Colon (tissue), 2 donors: ENCODE results near the gene STK26.

Experiments
- FAIRE-seq: peaks from 2 replicates; lab custom pipeline; 2012; peaks lifted over from hg19 to GRCh38; lab: Jason Lieb, UNC
- donor health status: control.
- donor health status: control.

Gene STK26

DNA sequence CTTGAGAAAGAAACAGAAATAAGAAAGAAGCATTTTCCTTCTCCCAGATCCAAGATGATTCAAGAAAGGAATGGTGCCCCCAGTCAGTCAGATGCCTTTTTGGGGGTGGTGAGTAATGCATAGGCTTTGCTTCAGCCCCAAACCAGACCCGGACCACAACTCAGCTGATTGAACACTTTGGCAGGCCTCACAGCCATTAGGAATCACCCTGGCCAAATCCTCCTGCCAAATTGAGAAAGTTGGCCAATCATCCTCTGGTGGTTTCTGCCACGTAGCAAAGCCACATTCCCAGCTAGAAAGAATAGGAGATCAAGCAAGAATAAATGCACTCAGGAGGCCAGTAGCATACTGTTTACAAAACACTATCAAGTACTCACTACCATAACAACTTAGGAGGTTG is 71.1 kb downstream of the STK26 start:
- FAIRE-seq: no peak

DNA sequence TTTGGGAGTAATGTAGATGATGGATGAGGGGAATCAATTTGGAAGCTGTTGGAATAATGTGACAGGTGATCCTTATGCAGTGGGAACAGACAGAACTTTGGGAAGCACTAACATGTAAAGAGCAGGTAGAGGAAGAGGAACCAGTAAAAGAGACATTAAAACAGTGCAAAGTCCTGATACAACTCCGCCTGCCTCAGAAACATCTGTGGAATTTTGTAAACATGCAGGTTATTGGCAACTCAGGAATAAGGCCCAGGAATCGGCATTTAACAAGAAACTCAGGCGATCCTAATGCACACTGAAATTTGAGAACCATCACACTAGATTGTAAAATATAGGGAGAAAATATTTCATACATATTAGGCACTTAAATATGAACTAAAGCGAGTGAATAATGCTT is 75.6 kb downstream of the STK26 start:
- FAIRE-seq: peak; percentile 91

DNA sequence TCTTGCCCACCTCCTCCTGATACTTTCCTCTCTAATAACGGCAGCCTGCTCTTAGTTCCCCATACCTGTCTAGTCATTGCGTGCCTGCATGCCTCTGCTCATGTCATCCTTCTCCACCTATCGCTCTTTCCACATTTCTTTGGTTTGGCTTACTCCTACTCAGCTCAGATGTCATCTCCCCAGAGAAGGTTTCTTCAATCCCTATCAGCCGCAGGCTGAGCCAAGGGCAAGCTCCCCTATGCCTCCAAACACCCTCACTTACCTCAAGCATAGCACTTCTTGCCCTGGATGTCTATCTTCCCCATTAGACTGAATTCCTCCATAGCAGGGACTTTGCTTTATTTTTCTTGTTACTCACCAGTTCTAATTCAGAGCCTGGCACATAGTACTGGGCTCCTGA is 78.1 kb downstream of the STK26 start:
- FAIRE-seq: no peak

DNA sequence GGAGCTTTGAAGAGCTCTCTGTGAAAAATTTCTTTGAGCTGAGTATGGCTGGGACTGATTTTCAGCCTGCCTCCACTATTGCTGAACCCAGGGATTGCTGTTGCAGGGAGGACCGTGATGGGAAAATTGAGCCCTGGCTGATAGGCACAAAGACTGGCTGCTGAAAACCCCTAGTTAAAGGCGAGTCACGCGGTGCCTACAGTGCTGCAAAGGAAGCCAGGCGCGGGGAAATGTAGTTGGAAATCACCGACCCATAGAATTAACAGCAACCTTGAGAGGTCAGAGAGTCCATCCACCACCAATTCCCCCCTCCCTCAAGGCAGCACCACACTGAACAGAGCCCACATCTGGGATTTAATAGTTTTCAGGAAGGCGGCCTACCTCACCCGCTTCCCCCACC is 78.7 kb downstream of the STK26 start:
- no peak for FAIRE-seq

DNA sequence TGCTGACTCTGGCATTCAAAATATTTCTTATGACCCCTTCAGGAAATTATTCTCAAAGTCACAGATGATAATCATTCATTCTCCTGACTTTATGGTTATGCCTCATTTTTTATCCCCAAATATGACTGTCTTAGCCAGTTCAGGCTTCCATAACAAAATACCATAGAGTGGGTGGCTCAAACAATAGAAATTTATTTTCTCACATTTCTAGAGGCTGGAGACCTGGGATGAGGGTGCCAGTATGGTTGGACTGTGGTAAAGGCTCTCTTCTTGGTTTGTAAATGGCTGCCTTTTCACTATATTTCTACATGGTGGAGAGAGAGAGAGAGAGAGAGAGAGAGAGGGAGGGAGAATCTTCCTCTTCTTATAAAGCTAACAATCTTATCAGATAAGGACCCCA is 84.2 kb downstream of the STK26 start:
- no peak for FAIRE-seq

DNA sequence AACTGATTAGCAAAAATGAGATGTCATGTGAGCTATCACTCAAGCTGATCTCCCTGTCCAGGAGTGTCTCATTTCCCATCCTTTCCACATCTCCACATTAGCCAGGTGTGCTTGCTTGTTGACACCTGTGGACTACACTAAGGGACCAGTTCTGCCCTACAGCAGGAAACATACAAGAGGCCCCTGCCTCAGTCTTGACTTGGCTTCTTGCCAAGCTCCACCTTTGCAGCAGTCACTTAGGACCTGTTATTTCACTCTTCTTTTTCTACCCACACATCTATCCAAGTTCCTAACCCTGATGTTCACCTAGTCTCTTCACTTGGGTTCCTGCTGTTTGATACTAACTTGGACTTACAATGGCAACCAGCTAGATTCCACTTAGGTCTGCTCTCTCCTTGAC is 91.5 kb downstream of the STK26 start:
- no peak for FAIRE-seq

DNA sequence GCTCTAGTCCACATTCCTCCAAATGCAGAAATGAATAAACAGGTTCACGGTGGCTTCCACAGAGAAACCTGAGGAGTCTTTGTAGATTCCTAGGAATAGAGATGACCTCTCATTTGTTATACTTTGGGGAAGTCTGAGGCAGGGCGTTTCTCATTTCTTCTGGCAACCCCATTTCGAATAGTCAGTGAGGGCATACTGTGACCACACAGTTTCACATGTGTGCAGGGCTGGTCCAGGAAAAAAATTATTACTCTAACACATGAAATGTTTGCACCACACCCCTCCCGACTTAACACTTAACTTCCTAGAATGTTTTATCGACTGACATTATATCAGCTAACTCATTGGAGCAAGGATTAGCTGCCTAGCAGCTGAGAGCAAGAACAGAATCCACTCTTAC is 92.7 kb downstream of the STK26 start:
- FAIRE-seq: no peak

DNA sequence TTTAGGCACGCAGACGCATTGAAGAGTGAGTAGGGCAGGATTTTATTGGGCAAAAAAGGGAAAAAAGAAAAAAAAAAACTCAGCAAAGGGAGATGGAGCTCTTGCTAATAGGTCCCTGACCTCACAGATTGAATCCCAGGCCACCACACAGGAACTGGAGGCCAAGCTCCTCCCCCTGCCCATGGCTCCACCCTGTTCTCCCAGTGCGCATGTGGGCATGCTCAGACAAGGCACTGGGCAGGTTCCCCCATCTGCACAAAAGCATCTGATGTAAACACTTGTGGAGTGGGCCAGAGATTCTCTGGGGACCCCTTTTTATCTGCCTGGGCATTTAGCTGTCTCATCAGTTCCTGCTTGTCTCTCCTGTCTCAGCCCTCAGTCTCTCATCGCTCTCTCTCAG is 95.3 kb downstream of the STK26 start:
- no peak for FAIRE-seq

DNA sequence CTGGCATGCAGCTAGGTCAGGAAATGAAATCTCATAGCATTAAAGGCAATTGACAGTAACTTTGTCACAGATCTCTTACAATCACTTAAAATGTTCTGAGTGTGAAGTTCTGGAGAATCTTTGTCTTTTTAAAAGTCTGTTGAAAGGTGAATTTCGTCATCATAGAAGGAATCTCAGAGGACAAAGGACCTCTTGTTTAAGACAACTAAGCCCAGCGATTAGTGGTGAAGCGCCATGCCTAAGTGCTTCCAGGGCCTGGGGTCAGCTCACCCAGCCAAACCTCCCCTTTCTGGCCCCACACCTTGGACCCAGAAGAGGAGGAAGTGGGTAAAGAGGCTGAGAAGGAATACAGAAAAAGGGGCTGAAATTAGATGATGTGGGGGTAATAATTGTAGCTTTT is 96.2 kb downstream of the STK26 start:
- FAIRE-seq: no peak

DNA sequence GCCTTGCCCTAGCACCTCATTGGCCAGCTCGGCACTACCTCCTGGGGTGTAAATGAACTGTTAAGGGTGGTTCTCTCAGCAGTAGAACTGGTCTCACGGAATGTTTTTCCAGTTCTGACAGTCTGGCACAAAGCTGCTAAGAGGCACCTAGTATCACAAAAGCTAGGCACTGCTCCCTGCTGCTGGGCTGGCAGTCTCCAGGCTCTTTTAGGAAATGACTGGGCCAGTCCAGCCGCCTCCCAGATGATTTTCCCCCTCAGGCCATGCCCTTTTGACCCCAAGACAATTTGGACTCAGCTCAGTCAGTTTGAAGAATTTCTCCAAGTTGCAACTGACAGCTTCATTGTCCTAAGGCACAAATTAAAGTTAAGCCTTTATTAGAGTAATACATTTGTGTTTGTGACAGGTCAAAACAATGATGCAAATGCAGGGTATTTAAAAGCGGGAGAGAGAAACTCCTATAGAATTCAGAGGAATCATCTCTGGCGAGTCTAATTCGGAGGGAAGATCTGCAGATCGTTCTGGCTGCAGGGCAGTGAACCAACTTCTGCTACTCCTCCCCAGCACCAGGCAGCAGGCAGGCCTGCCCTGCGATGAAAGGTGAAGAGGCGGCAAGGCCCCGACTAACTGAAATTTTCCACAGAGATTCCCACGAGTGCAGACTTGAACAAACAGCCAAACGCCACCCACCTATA is 96.9 kb downstream of the STK26 start:
- no peak for FAIRE-seq

DNA sequence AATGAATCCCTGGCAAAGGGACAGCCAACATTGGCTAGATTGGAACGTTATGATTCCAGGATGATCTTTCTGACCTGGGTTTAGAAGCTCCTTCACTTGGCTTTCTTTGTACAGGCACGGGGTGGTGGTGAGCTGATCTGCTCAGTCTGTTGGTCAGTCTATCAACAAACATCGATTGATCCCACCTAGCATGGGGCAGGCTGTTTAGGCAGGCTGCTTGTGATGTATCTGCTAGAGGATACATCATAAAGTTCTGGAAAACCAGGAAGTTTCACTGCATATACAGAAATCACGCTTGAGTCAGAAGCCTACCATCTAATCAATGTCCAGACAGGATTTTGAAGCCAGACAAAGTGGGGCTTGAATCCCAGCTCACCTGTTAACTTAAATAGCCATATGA is 97.8 kb downstream of the STK26 start:
- no peak for FAIRE-seq
